Mesodermal cell (in vitro differentiated cells): ENCODE results near the gene KMT5C.

ENCODE experiments used
- H3K27ac ChIP-seq: 2 replicates; pipeline ENCODE4 v1.7.0; 2013; ENCODE audit warnings: mild to moderate bottlenecking, low read depth, low read length, moderate library complexity; ENCODE audit not compliant: severe bottlenecking
- H3K36me3 ChIP-seq: 2 replicates; pipeline ENCODE4 v1.7.1; 2013; ENCODE audit warnings: mild to moderate bottlenecking, low read length, moderate library complexity; ENCODE audit not compliant: control insufficient read depth, insufficient read depth
- H3K4me1 ChIP-seq: one replicate; pipeline ENCODE4 v1.7.1; 2013; ENCODE audit warnings: mild to moderate bottlenecking, low read length; ENCODE audit not compliant: insufficient read depth, control insufficient read depth, poor library complexity, severe bottlenecking
- H3K4me3 ChIP-seq: 2 replicates; pipeline ENCODE4 v1.7.0; 2013; ENCODE audit warnings: low read length, control low read depth, mild to moderate bottlenecking; ENCODE audit not compliant: insufficient read depth, poor library complexity, severe bottlenecking; ENCODE audit errors: extremely low read depth
- H3K9me3 ChIP-seq: 2 replicates; pipeline ENCODE4 v1.7.1; 2013; ENCODE audit warnings: mild to moderate bottlenecking, low read length, moderate library complexity; ENCODE audit not compliant: control insufficient read depth
- WGBS, 2 experiments: methylation state at CpG; one replicate each; pipeline ENCODE4 v1.1.5; 2013; ENCODE audit warnings: missing lambda C conversion rate in 2 of 2; ENCODE audit not compliant: insufficient coverage in 2 of 2; 5-methylcytosine and 5-hydroxymethylcytosine counted together

The KMT5C gene

DNA sequence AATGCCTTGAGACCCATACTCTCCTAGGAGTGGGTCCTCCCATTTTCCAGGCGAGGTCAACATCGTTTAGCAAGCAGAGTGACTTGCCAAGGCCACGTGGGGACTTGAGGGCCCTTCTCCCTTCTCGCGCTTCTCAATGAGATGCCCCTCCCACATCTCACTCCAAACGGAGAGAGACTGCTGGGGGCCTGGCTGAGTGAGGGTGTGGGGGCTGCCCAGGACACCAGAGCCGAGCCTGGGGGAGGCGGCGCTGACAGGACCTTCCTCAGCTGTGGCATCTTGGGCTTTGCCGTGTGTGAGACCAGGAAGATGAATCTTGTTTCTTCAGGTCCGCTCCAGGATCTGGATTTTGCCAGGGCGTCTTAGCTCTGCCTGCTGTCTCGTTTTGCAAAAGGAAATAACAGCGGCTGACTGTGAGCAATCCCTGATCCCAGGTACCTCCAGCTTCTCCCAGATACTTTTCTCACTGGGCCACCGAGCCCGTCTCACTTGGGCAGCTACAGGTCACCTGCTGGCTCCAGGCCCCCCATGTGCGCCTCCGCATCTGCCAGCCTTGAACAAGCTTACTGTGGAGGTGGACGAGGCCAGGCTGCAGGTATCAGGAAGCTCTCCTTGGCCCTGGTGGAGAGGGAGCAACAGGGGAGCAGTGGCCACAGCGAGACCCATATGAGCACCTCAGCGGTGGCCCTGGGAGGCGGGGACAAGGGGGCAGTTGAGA, 8.8 kb downstream of the KMT5C start:
- H3K4me3 ChIP-seq: no peak overlapping the region
- WGBS, 2 experiments: 29 to 37% methylated on average over 14 to 15 of the region's 22 CpGs

DNA sequence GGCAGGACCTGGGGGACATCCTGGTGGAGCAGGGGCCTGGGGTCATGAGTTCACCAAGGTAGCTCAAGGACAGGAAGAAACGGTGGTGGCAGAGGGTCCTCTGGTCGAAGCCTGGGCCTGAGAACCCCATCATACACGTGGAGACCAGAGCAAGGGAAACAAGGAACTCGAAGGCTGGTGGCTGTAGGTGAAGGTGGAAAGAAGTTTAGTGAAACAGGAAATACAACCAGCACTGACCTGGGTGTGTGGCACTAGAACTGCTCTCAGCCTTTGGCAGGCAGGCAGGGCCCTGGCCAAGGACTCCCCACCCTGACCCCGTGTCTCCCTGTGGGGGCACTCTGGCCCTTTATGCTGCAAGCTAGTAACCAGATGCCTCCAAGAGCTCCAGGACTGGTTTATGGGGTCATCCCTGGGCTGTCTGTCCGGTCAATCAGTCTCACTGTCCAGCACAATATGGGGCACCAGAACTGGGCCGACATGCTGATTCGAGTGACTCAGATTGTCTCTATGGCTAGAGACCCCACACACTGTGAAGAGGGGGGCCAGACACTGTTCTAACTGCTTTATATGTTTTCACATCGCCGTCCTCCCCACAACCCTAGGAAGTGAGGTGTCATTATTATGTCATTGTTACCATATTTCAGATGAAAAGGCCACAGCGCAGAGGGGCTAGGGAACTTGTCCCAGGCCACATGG, 11.1 kb downstream of the KMT5C start:
- Histone ChIP-seq H3K4me3 (no peak overlapping the region), H3K4me1 (peaks cover 17% of the 10 kb centered on the region), H3K36me3 (peaks cover 16% of the 10 kb centered on the region), H3K9me3 (no peaks in the 10 kb centered on the region), H3K27ac (no peak overlapping the region)
- WGBS, 2 experiments: 92 to 95% methylated on average over 9 to 11 of the region's 11 CpGs

More for the DNA sequence above, 8.8 kb downstream of the KMT5C start:
- H3K36me3 ChIP-seq: peaks cover 33% of the 10 kb centered on the region
- peak overlapping the region; percentile 23 for H3K27ac ChIP-seq
- peaks cover 23% of the 10 kb centered on the region for H3K4me1 ChIP-seq
- no peaks in the 10 kb centered on the region for H3K9me3 ChIP-seq

DNA sequence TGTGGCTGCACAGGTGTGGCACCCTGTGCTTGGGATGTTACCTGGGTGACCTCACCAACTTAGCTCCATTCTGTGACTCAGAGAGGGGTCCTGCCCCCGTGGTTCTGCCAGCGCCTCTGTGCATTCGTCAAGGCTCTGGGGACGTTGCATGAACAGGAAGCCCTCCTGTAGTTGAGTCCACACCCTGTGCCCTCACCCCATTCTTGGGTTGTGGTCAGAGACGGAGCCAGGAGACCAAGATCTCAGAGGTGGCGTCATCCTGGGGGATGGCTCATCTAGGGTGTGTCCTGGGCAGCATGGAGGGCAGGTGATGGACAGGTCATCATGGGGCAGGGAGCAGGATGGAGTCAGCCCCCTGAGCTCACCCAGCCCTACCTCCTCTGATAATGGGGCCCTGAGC, 12.4 kb downstream of the KMT5C start:
- H3K4me1 ChIP-seq: peaks cover 17% of the 10 kb centered on the region
- H3K9me3 ChIP-seq: no peaks in the 10 kb centered on the region
- WGBS, 2 experiments: 78 to 92% methylated on average over 5 to 6 of the region's 6 CpGs
- H3K4me3 ChIP-seq: no peak overlapping the region
- no peak overlapping the region for H3K27ac ChIP-seq
- H3K36me3 ChIP-seq: peaks cover 13% of the 10 kb centered on the region

- 81 to 85% methylated on average over 23 to 25 of the region's 25 CpGs for WGBS, 2 experiments
- H3K36me3 ChIP-seq: peaks cover 8% of the 10 kb centered on the region
- no peak overlapping the region for H3K27ac ChIP-seq
- no peak overlapping the region for H3K4me3 ChIP-seq
- H3K9me3 ChIP-seq: no peaks in the 10 kb centered on the region
- peaks cover 15% of the 10 kb centered on the region for H3K4me1 ChIP-seq
Measured at GRCh38 chr19:55352549-55353145, 13.0 kb downstream of the KMT5C start.

GRCh38 chr19:55353356-55353802, 13.7 kb downstream of the KMT5C start:
- Histone ChIP-seq H3K36me3 (peaks cover 8% of the 10 kb centered on the region), H3K4me3 (peak overlapping the region; percentile 41)

GRCh38 chr19:55353803-55354697, 14.4 kb downstream of the KMT5C start:
- Histone ChIP-seq H3K36me3 (peaks cover 8% of the 10 kb centered on the region), H3K27ac (no peak overlapping the region), H3K4me1 (peaks cover 3% of the 10 kb centered on the region), H3K9me3 (no peaks in the 10 kb centered on the region), H3K4me3 (peak overlapping the region; percentile 41)
- WGBS, 2 experiments: 3 to 4% methylated on average over 43 to 58 of the region's 72 CpGs

More at GRCh38 chr19:55353356-55353802, 13.7 kb downstream of the KMT5C start:
- H3K4me1 ChIP-seq: peaks cover 7% of the 10 kb centered on the region
- H3K27ac ChIP-seq: no peak overlapping the region
- WGBS, 2 experiments: 10 to 11% methylated on average over 16 to 17 of the region's 24 CpGs
- no peaks in the 10 kb centered on the region for H3K9me3 ChIP-seq

- no peak within 1 kb of the TSS for H3K27ac ChIP-seq
- H3K4me3 ChIP-seq: peak within 1 kb of the TSS; percentile 41
- WGBS, 2 experiments: 4 to 6% methylated on average over 11 to 17 of the region's 43 CpGs
- no peaks in the 10 kb centered on the region for H3K9me3 ChIP-seq
- peaks cover 3% of the 10 kb centered on the region for H3K4me1 ChIP-seq
- peaks cover 4% of the 10 kb centered on the region for H3K36me3 ChIP-seq
Measured at GRCh38 chr19:55354698-55355212, 15.1 kb downstream of the KMT5C start, which contains the start of gene COX6B2. Gene COX6B2 (minus strand): TSS chr19:55354719. CDS start chr19:55354521, 198 bp downstream.

DNA sequence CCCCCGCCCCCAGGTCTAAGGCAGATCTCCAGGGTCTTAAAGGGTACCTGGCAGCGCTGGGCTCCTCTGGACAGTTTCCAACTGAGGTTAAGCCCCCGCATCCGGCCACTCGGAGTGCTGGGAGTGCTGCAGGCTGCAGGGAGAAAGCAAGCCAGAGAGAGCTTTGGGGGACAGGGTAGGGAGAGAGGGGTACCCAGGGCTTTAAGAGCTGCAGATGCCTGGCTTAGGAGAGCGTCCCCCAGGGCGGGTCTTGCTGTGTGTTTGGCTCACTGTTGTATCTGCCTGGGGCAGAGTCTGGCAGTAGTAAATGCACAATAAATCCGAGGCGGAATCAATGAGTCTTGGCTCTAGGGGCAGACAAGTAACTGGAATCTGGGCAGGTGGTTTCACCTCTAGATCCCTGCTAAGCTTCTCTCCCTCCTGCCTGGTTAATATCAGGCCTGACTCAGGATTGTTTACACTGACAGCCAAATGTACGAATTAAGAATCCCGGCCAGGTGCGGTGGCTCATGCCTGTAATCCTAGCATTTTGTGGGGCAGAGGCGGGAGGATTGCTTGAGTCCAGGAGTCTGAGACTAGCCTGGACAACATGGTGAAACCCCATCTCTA, 15.6 kb downstream of the KMT5C start:
- WGBS, 2 experiments: 49 to 52% methylated on average over 11 to 12 of the region's 13 CpGs
- H3K4me1 ChIP-seq: peaks cover 3% of the 10 kb centered on the region
- H3K27ac ChIP-seq: no peak overlapping the region
- H3K4me3 ChIP-seq: no peak overlapping the region
- H3K9me3 ChIP-seq: no peaks in the 10 kb centered on the region
- no peaks in the 10 kb centered on the region for H3K36me3 ChIP-seq

GRCh38 chr19:55358493-55358892, 18.8 kb downstream of the KMT5C start:
- H3K4me3 ChIP-seq: no peak overlapping the region
- no peaks in the 10 kb centered on the region for H3K9me3 ChIP-seq
- no peaks in the 10 kb centered on the region for H3K36me3 ChIP-seq
- peaks cover 8% of the 10 kb centered on the region for H3K4me1 ChIP-seq
- H3K27ac ChIP-seq: no peak overlapping the region
- 90 to 93% methylated on average over 16 to 18 of the region's 19 CpGs for WGBS, 2 experiments
